ENCODE data around the gene PLEKHA1. TPM values are rescaled to one million over a fixed set of nuclear protein-coding genes. Genes with fewer than 3 reads are reported as not detected.
A peak's percentile ranks its signal among the peaks of the same experiment; 100 is the strongest.

PLEKHA1 gene
- total and polyA plus RNA-seq, 9 donors: 16.7 to 31.1 (median 27.1) TPM

- Histone ChIP-seq H3K36me3 (no peaks in the 10 kb centered on the region), H3K27ac (no peak overlapping the region), H3K4me3 (no peak overlapping the region), H3K27me3 (no peaks in the 10 kb centered on the region), H3K4me1 (ENCODE audit: insufficient read depth) (peaks cover 4% of the 10 kb centered on the region), H3K9me3 (no peaks in the 10 kb centered on the region)
- no peak for TF ChIP-seq POLR2A (IDR thresholded peaks at IDR 0.05)
- no peak for TF ChIP-seq CTCF (IDR thresholded peaks at IDR 0.05)
- TF ChIP-seq EP300 (IDR thresholded peaks at IDR 0.05): no peak
- DNase-seq: no peak
- intact Hi-C loops (cut with DNase I): no loop called here
These were observed 71.4 kb downstream of the PLEKHA1 start for GRCh38 chr10:122445904-122446303.

- Histone ChIP-seq H3K4me3 (no peak overlapping the region), H3K36me3 (no peaks in the 10 kb centered on the region), H3K9me3 (no peaks in the 10 kb centered on the region), H3K27ac (no peak overlapping the region), H3K27me3 (no peaks in the 10 kb centered on the region), H3K4me1 (ENCODE audit: insufficient read depth) (peaks cover 4% of the 10 kb centered on the region)
- WGBS, 3 donors: 65 to 76% (median 72%) methylated on average over 2 of the region's 2 CpGs
- intact Hi-C loops (cut with DNase I): no loop called here
- TF ChIP-seq CTCF (IDR thresholded peaks at IDR 0.05) (no peak), EP300 (IDR thresholded peaks at IDR 0.05) (no peak), POLR2A (IDR thresholded peaks at IDR 0.05) (no peak)
- DNase-seq: no peak
These were observed 72.3 kb downstream of the PLEKHA1 start for GRCh38 chr10:122446668-122447423.

- WGBS, 3 donors: 60 to 85% (median 78%) methylated on average over 3 of the region's 3 CpGs
- Histone ChIP-seq H3K4me1 (ENCODE audit: insufficient read depth) (peaks cover 4% of the 10 kb centered on the region), H3K27me3 (no peaks in the 10 kb centered on the region), H3K4me3 (no peak overlapping the region), H3K36me3 (no peaks in the 10 kb centered on the region), H3K9me3 (no peaks in the 10 kb centered on the region), H3K27ac (peak overlapping the region in 1 of 2 donors; percentile 38)
- TF ChIP-seq POLR2A (IDR thresholded peaks at IDR 0.05): no peak
- TF ChIP-seq EP300 (IDR thresholded peaks at IDR 0.05): no peak
- TF ChIP-seq CTCF (IDR thresholded peaks at IDR 0.05): no peak
- intact Hi-C loops (cut with DNase I): no loop called here
- no peak for DNase-seq
These were observed 74.1 kb downstream of the PLEKHA1 start for GRCh38 chr10:122448600-122448999.

- no peak for TF ChIP-seq POLR2A (IDR thresholded peaks at IDR 0.05)
- TF ChIP-seq CTCF (IDR thresholded peaks at IDR 0.05): no peak
- TF ChIP-seq EP300 (IDR thresholded peaks at IDR 0.05): no peak
- intact Hi-C loops (cut with DNase I): no loop called here
- 56 to 81% (median 65%) methylated on average over 4 of the region's 4 CpGs for WGBS, 3 donors
These were observed 74.6 kb downstream of the PLEKHA1 start for GRCh38 chr10:122449153-122449552.

More at GRCh38 chr10:122449153-122449552, 74.6 kb downstream of the PLEKHA1 start:
- Histone ChIP-seq H3K9me3 (no peaks in the 10 kb centered on the region), H3K4me1 (ENCODE audit: insufficient read depth) (peaks cover 4% of the 10 kb centered on the region), H3K27ac (no peak overlapping the region), H3K4me3 (no peak overlapping the region), H3K36me3 (no peaks in the 10 kb centered on the region), H3K27me3 (no peaks in the 10 kb centered on the region)
- DNase-seq: no peak
